Osteoblast (primary cell): ENCODE measurements around the gene PTPRZ1. TPM values are rescaled to one million over a fixed set of nuclear protein-coding genes. Genes with fewer than 3 reads are reported as not detected.

Experiments
- DNase-seq: peaks from one replicate; pipeline ENCODE4 v3.0.0; 2011; ENCODE audit warnings: low spot score, mixed read lengths; ENCODE audit not compliant: insufficient read length; ENCODE audit errors: missing footprints
- H2AFZ ChIP-seq: 2 replicates; pipeline ENCODE4 v1.6.0; 2011; ENCODE audit warnings: mild to moderate bottlenecking, low read length
- H3K27ac ChIP-seq: 2 replicates; pipeline ENCODE4 v1.5.1; 2011; ENCODE audit warnings: mild to moderate bottlenecking, low read depth, low read length, moderate library complexity
- H3K27me3 ChIP-seq: 2 replicates; pipeline ENCODE4 v1.6.0; 2012; ENCODE audit warnings: mild to moderate bottlenecking, control low read depth, inconsistent platforms, low read length, moderate library complexity; ENCODE audit not compliant: insufficient read depth
- H3K36me3 ChIP-seq: 2 replicates; pipeline ENCODE4 v1.5.1; 2011; ENCODE audit warnings: mild to moderate bottlenecking, low read length, control low read depth, moderate library complexity; ENCODE audit not compliant: insufficient read depth
- H3K4me1 ChIP-seq: 2 replicates; pipeline ENCODE4 v1.5.1; 2011; ENCODE audit warnings: mild to moderate bottlenecking, low read length, control low read depth, moderate library complexity; ENCODE audit not compliant: insufficient read depth
- H3K4me2 ChIP-seq: 2 replicates; pipeline ENCODE4 v1.6.0; 2011; ENCODE audit warnings: mild to moderate bottlenecking, low read length; ENCODE audit not compliant: insufficient read depth
- H3K4me3 ChIP-seq: fragments of 200-600 bp; sonication (generic); 3 replicates; pipeline ENCODE4 v1.5.1; 2012; ENCODE audit warnings: mild to moderate bottlenecking, low read length, inconsistent platforms; ENCODE audit not compliant: insufficient read depth
- H3K79me2 ChIP-seq: 2 replicates; pipeline ENCODE4 v1.6.0; 2012; ENCODE audit warnings: mild to moderate bottlenecking, low read length, control low read depth, inconsistent platforms; ENCODE audit not compliant: insufficient read depth
- H3K9me3 ChIP-seq: 2 replicates; pipeline ENCODE4 v1.5.1; 2011; ENCODE audit warnings: low read depth, low read length, control low read depth
- H4K20me1 ChIP-seq: 2 replicates; pipeline ENCODE4 v1.6.0; 2012; ENCODE audit warnings: mild to moderate bottlenecking, low read length, control low read depth; ENCODE audit not compliant: insufficient read depth
- total RNA-seq: library from RNA; depleted of rRNA; stranded (reverse); fragments of >200 nt; gene quantifications from 2 replicates; pipeline ENCODE4 v1.2.3, GENCODE V29; 2012
- TF ChIP-seq, protein P1 (sequence below): IDR thresholded peaks from 2 replicates; pipeline ENCODE4 v1.5.1; 2011; ENCODE audit warnings: mild to moderate bottlenecking, low read depth, low read length, moderate library complexity; ENCODE audit errors: extremely low read depth

PTPRZ1 gene
- total RNA-seq, 1 donor = not detected

DNA sequence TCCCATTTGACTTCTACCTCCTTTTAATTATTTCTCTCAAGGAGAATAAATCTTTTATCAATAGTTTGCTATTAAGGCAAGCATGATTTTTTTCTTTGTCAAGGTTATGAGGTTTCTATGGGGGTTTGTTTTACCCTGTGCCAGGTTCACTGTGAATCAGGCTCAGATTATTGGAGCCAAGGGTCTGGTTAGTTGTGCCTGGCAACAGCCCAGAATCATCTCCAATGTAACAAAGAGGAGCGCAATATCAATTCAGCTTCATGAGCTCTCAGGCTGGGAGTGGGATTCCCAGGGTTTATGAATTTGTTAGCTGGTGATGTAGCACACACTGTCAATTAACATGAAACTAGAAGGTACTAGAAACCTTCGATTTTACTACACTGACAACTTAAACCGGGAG is 197.9 kb downstream of the PTPRZ1 start:
- H2AFZ ChIP-seq = no peak overlapping the region
- H3K79me2 ChIP-seq = no peaks in the 10 kb centered on the region
- H4K20me1 ChIP-seq = no peaks in the 10 kb centered on the region
- TF ChIP-seq, protein P1, sequence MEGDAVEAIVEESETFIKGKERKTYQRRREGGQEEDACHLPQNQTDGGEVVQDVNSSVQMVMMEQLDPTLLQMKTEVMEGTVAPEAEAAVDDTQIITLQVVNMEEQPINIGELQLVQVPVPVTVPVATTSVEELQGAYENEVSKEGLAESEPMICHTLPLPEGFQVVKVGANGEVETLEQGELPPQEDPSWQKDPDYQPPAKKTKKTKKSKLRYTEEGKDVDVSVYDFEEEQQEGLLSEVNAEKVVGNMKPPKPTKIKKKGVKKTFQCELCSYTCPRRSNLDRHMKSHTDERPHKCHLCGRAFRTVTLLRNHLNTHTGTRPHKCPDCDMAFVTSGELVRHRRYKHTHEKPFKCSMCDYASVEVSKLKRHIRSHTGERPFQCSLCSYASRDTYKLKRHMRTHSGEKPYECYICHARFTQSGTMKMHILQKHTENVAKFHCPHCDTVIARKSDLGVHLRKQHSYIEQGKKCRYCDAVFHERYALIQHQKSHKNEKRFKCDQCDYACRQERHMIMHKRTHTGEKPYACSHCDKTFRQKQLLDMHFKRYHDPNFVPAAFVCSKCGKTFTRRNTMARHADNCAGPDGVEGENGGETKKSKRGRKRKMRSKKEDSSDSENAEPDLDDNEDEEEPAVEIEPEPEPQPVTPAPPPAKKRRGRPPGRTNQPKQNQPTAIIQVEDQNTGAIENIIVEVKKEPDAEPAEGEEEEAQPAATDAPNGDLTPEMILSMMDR = no peak
- H3K4me2 ChIP-seq = no peak overlapping the region
- no peak overlapping the region for H3K4me3 ChIP-seq
- no peak for DNase-seq
- H3K4me1 ChIP-seq = no peaks in the 10 kb centered on the region
- no peaks in the 10 kb centered on the region for H3K9me3 ChIP-seq
- H3K27ac ChIP-seq = no peak overlapping the region
- H3K27me3 ChIP-seq = no peaks in the 10 kb centered on the region
- H3K36me3 ChIP-seq = no peaks in the 10 kb centered on the region

DNA sequence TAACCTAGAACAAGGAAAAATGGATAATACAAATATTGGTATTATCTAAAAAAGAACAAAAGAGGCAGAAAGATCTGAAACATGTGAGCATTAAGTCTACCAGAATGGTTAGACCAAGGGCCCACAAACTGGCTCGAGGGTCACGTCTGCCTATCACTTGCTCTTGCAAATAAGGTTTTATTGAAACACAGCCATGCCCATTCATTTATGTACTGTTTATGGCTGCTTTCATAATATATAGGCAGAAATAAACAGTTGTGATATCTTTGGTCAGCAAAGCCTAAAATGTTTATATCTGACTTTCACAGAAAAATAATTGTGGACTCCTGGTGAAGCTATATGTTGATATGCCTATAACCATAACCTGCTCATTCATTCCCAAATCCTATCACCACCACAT is 199.3 kb downstream of the PTPRZ1 start:
- no peaks in the 10 kb centered on the region for H3K9me3 ChIP-seq
- H3K4me3 ChIP-seq = no peak overlapping the region
- H3K36me3 ChIP-seq = no peaks in the 10 kb centered on the region
- H3K79me2 ChIP-seq = no peaks in the 10 kb centered on the region
- H3K27ac ChIP-seq = no peak overlapping the region
- no peak overlapping the region for H3K4me2 ChIP-seq
- TF ChIP-seq, protein P1 = no peak
- DNase-seq = no peak
- H3K4me1 ChIP-seq = no peaks in the 10 kb centered on the region
- no peak overlapping the region for H2AFZ ChIP-seq
- H4K20me1 ChIP-seq = no peaks in the 10 kb centered on the region
- no peaks in the 10 kb centered on the region for H3K27me3 ChIP-seq

DNA sequence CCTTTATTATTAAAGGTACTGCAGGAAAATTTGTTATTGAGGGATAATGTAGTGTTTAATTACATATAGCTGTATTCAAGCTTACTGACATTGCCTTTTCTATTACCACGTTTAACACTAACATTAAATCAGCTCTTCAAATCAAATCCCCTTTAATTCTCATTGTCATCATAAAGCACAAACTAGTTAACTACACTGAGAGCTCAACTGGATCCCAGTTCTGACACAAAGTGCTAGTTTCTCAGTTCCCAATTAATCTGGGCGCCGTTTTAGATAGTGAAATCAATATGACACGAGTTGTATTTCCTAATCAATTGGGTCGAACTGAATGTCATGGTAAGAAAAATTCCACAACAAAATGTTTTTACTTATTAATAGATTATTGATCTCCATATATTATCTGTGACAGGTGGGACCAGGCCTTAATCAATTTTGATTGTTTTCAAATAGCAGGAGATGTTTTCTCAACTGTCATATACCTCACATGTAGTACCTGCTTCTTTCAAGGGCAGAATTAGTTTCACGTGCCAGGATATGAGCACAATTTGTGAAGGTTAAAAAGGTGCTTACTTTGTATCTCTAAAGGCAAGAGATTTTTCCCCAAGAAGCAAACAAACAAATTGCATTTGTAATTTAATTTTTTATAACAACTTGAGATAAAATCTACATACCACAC is 200.1 kb downstream of the PTPRZ1 start:
- H3K9me3 ChIP-seq = no peaks in the 10 kb centered on the region

DNA sequence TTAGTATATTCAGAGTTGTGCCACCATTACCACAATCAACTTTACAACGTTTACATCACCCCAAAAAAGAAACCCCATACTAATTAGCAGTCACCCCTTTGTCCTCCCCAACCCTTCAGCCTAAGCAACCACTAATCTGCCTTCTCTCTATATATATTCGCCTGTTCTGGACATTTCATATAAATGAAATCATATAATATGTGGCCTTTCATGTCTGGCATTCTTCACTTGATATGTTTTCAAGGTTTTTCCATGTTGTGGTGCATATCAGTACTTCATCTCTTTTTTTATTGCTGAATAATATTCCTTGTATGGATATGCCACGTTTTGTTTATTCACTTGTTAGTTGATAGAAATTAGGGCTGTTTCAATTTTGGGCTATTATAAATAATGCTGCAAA is 200.7 kb downstream of the PTPRZ1 start:
- Histone ChIP-seq H2AFZ (no peak overlapping the region), H3K36me3 (no peaks in the 10 kb centered on the region), H3K4me3 (no peak overlapping the region), H4K20me1 (no peaks in the 10 kb centered on the region), H3K4me2 (no peak overlapping the region), H3K4me1 (no peaks in the 10 kb centered on the region), H3K27me3 (no peaks in the 10 kb centered on the region), H3K27ac (no peak overlapping the region), H3K79me2 (no peaks in the 10 kb centered on the region), H3K9me3 (no peaks in the 10 kb centered on the region)
- no peak for DNase-seq
- TF ChIP-seq, protein P1 = no peak

More for the DNA sequence above, 200.1 kb downstream of the PTPRZ1 start:
- Histone ChIP-seq H3K27ac (no peak overlapping the region), H3K36me3 (no peaks in the 10 kb centered on the region), H3K4me3 (no peak overlapping the region), H2AFZ (no peak overlapping the region), H3K27me3 (no peaks in the 10 kb centered on the region), H4K20me1 (no peaks in the 10 kb centered on the region), H3K4me2 (no peak overlapping the region), H3K4me1 (no peaks in the 10 kb centered on the region), H3K79me2 (no peaks in the 10 kb centered on the region)
- DNase-seq = no peak
- TF ChIP-seq, protein P1 = no peak
